ENCODE data around the gene STAMBPL1.

STAMBPL1 gene

DNA sequence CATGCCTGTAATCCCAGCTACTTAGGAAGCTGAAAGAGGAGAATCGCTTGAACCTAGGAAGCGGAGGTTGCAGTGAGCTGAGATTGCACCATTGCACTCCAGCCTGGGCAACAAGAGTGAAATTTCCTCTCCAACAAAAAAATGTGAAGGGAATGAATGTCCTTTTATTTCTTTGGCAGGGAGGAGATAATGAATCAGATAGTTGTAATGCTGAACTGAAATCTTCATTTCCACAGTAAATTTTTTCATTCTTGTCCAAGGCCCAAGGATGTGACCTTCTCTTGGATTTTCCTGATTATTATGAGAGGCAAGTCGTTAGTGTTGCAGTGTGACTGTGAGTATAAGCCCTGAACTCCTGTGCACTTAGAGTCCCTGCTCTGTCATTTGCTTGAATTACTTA is 13.6 kb downstream of the STAMBPL1 start:
- no peak for DNase-seq (ENCODE audit: low read depth)

DNA sequence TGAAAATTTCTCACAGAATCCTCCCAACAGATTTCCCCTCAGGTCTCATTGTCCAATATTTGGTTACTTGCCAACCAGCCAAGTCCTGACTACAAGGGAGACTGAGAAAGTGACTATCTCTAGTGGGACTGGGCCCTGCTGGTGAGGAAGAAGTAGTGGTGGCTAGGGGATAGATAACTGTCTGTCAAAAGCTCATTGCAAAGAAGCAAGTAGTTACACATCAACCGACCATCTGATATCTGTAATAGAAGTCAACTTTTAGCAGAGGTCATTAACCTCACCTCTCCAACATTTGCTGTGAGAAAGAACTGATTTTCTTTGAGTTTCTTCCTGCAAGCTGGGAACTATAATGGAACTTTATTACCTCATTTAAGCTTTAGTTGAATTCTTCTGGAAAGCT is 15.2 kb downstream of the STAMBPL1 start:
- no peak for DNase-seq (ENCODE audit: low read depth)

DNA sequence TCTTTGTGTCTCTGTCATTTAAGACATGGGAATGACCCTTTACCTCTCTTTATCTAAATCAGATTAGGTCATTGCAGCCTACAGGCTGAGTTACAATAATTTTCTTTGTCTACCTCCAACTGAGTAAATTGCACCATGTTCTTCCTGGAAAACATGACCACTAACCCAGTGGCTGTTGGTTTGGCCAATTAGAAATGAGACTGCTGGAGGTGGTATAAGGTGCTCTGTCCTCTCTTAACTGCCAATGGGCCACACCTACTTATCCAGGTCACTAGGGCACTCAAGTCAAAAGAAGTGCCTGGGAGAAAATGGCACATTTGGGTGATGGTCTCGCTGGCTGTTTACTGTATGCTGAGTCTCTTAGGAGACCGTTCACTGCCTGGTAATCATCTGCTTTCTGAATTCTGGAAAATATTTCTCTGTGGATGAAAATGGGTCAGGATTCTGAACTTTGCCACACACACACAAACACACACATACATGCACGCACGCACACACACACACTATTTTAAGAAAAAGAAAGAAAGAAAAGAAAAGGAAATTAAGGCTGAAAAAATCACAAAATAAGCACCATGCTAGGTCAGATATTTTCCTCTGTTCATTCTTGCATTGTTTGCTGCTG is 16.4 kb downstream of the STAMBPL1 start:
- DNase-seq (ENCODE audit: low read depth) = no peak

- no peak for DNase-seq (ENCODE audit: low read depth)
Measured at GRCh38 chr10:88896994-88897853, 17.2 kb downstream of the STAMBPL1 start.

DNA sequence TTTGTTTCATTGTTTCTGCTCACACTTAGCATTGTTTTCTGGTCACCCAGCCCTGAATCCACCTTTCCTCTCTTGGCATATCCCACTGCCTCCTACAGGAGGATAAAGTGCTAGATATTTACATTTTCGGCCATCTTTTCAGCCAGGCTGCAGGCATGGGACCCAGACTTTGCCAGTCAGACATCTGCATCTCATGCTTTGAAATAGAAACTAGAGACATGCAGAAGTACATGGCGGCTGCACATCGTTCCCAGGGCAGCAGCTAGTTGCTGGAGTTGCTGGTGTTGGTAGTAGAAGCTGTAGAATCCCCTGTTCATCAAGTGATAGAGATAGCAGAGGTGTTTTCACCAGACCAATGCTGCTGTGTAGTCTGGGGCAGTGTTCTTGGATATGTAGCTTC is 18.7 kb downstream of the STAMBPL1 start:
- DNase-seq (ENCODE audit: low read depth) = no peak

DNA sequence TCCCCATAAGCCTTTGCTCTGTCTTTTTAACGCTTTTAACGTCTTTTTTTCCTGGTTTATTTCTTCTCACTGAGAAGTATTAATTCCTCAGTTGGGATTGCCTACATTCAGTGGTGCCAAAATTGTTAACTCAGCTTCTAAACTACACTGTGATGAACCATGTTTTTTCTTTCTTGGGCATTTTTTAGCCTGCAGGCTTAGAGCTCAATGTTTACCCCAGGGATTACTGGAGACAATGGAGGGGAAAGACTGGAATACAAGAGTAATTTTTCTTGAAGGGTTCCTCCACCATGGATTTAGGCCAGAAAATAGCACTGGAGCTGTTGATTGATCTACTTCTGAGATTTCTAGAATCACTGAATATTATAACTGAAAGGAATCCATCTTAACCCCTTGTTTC is 19.8 kb downstream of the STAMBPL1 start:
- no peak for DNase-seq (ENCODE audit: low read depth)

GRCh38 chr10:88901206-88901983 is 21.4 kb downstream of the STAMBPL1 start:
- no peak for DNase-seq (ENCODE audit: low read depth)

DNA sequence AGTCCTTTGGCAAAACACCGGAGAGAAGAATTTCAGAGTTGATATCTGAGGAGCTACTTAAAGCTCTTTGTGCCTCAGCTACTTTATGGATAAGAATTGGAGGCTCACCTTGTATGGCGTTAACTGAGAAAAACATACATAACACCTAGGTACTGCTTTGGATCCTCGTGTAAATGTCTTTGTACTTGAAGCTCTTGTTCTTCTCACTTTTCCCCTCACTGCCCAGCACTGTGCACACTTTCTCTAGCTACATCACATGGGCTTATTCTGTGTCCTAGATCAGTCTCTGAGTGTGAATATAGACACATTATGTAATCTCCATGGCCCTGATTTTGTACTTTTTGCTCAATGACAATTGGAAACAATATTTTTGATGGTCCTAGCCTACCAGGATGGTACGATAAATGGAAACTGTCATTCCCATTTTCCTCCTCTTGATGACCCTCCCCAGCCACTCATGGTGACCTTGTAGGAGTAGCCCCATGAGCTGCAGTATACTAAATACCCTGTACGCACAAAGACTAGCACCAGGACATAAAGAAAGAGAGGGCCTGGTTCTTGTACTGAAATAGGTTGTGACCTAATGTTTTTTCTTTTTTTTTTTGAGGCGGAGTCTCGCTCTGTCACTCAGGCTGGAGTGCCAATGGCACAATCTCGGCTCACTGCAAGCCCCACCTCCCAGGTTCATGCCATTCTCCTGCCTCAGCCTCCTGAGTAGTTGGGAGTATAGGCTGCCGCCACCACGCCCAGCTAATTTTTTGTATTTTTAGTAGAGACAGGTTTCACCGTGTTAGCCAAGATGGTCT is 22.1 kb downstream of the STAMBPL1 start:
- no peak for DNase-seq (ENCODE audit: low read depth)

GRCh38 chr10:88903715-88904114 is 23.7 kb downstream of the STAMBPL1 start:
- no peak for DNase-seq (ENCODE audit: low read depth)

DNA sequence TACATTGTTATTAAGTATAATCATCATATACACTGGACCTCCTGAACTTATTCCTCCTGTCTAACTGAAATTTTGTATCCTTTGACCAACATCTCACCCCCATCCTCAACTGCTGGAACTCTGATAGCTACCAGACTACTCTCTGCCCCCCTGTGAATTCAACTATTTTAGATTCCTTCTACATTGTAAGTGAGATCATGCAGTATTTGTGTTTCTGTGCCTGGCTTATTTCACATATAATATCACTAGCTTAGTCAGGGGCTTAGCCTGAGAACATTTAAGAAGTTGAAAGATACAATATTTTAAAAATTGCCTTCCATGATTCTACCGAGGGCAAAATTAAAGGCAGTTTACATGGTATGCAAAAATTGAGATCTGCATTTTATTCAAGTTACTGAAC is 26.9 kb downstream of the STAMBPL1 start:
- no peak for DNase-seq (ENCODE audit: low read depth)

DNA sequence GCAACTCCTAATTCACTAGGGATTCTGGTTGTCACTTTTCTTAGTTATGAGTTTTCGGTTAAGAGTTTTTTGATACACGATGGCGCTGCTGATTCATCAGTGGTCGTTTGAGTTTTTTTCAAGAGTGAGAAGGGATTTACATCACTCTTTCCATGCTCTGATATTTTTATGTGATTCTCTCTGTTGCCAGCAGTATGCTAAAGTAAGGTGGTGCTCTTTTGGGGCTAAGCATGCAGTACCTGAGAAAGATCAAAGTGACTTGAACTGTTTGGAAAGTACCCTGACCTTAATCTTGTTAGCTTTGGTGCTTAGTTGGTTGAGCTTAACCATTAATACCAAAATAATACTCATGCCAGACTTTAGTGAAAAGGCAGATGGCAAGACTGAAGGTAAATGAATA is 28.1 kb downstream of the STAMBPL1 start:
- DNase-seq (ENCODE audit: low read depth) = no peak

DNA sequence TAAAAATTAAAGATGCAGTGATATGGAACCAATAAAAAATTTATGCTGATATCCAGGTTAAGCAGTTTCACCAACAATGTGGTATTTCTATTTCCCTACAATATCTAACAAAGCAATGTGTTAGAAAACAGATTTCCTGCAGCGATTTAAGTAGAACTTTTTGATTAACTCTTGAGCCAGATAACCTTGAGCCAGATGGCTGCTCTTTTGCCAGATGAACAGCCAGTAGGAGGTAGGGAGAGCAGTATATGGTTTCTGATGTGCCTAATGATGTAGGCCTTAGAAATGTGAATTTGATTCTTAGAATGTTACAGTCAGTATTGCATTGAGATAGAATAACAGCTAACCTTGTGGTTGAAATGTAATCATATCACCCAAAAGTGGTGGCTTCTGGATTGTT is 31.1 kb downstream of the STAMBPL1 start:
- DNase-seq (ENCODE audit: low read depth) = no peak

DNA sequence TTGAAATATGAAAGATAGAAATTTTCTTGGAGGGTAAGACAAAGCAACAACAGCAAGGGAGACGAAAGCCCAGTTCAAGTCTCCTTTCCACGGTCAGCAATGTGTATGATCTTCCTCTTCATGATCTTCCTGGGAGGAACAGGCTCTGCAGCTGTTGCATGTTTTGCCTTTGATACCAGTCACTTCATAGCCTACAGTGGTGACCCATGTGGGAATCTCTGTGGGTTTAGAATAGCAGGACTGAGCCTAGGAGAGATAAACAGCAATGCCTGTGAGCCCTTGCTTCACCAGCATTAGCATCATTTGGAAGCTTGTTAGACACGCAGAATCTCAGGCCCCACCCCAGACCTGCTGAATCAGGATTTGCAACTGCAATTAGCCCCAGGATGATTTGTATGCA is 31.8 kb downstream of the STAMBPL1 start:
- DNase-seq (ENCODE audit: low read depth) = no peak

DNA sequence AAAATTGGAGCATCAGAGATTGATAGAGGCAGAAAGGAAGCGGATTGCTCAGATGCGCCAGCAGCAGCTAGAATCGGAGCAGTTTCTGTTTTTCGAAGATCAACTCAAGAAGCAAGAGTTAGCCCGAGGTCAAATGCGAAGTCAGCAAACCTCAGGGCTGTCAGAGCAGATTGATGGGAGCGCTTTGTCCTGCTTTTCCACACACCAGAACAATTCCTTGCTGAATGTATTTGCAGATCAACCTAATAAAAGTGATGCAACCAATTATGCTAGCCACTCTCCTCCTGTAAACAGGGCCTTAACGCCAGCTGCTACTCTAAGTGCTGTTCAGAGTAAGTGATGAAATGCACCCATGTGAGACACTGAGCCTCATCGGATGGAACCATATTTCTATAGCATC is 33.1 kb downstream of the STAMBPL1 start:
- no peak for DNase-seq (ENCODE audit: low read depth)

DNA sequence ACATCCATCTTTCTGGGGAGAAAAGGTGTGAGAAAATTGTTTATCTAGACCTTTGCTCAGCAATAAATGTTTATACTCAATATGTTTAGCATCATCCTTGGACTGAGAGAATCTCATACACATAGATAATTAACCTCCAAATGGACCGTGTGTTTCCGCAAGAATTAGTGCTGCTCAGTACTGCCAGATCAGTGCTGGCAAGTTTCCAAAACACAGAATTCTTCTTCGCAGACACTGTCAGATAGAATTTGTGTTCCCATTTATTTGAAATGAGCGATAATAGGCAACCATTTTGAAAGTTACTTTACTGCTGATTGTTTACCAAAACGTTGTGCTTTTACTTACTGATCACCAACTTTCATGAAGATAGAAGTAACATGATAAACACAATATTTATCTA is 33.7 kb downstream of the STAMBPL1 start:
- no peak for DNase-seq (ENCODE audit: low read depth)

DNA sequence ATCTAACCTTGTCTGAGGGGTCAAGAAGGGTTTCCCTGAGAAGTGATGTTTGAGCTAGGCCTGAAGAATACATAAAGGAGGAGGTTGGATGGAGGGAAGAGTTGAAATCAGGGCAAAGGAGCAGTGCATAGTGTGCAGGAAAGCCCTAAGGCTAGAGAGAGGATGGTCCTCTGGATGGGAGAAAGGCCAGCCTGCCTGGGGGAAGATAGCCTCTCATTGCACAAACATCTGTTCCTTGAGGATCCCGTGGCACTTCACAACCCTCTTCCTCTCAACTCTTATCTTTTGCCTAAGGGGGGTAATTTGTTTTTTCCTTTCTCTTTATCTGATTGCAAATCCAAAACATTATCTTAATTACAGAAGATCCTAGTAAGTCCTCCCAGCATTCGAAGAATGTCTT is 35.7 kb downstream of the STAMBPL1 start:
- no peak for DNase-seq (ENCODE audit: low read depth)

GRCh38 chr10:88916231-88916630 is 36.2 kb downstream of the STAMBPL1 start:
- no peak for DNase-seq (ENCODE audit: low read depth)

DNA sequence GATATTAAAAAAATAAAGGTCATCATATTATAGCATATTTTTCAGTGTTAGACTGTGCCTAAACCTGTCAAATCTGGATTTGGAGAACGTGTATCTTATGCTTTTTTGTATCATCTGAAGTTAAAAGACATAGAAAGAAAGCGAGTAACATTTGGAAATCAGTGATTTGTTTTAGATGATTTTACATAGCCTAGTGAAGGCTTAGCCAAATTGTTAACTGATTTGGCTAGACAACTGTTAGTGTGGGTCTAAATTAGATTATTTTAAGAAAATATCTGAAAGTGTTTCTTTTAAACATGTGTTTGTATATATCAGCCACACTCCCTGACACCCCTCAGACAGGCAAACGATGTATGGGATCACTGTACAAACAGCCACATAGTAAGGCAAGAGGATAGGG is 36.9 kb downstream of the STAMBPL1 start:
- DNase-seq (ENCODE audit: low read depth) = no peak

- no peak for DNase-seq (ENCODE audit: low read depth)
Measured at GRCh38 chr10:88918191-88918905, 38.3 kb downstream of the STAMBPL1 start.

- DNase-seq (ENCODE audit: low read depth) = no peak
Measured at GRCh38 chr10:88919041-88919440, 39.0 kb downstream of the STAMBPL1 start.

DNA sequence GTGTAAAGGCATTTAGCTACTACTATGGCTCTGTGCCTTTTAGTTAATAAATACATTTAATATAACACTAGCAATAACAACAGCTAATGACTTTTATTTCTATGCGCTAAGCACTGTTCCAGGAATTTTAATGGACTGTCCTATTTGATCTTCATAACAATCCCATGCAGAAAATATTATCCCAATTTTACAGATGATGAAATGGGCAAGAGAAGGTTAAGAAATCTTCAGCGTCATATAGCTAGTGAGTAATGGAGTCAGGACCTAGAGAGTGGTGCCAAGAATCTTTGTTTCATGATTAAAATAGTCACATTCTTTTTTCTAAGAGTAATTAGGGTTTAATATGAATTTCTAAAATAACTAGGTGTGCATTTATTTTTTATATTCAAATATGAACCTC is 40.2 kb downstream of the STAMBPL1 start:
- DNase-seq (ENCODE audit: low read depth) = no peak

All from activated T-cell treated with anti-CD3 and anti-CD28 coated beads for 1 hour (primary cell).